GM15510 (cell line): ENCODE results near the gene TRPV4.

Source experiments
- POLR2A ChIP-seq: IDR thresholded peaks from 3 replicates; pipeline ENCODE4 v1.6.1; 2011; ENCODE audit warnings: borderline replicate concordance; ENCODE audit not compliant: insufficient read length; ENCODE audit errors: extremely low read depth

The TRPV4 gene

DNA sequence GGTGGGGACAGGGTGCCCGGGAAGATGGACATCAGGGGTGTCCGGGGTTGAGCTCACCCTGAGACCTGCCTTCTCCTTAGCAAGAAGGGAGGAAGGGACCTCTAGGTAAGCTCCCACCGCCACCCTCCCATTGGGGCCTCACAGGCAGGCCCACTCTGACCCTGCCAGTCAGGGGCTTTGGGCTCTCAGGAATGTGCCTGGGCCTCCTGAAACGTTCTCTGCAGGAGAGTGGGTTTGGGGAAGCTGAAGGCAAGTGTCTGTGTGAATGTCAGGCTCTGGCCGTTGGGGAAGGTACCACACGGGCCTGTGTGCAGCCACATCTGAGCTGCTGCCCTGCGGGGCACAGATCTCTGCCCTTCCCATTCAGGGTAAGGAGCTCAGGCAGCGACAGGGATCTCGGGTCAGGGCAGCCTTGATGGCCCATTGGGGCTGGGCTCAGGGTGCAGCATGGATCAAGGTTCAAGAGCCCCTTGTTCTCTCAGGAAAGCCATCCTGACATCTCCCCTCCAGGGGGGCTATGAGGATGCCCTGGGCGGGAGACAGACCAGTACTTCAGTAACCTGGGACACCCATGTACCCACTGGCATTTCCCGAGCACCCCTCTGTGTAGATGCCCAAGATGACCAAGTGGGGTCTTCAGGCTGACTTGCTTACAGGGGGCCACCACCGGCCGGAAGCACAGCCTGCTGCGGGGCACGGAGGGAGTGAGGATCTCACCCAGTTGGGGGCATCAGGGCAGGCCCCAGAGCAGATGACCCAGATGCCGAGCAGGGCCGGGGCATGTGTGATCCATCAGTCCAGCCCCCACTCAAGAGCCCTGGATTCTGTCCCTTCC, 89.9 kb downstream of the TRPV4 start:
- no peak for TF ChIP-seq POLR2A

DNA sequence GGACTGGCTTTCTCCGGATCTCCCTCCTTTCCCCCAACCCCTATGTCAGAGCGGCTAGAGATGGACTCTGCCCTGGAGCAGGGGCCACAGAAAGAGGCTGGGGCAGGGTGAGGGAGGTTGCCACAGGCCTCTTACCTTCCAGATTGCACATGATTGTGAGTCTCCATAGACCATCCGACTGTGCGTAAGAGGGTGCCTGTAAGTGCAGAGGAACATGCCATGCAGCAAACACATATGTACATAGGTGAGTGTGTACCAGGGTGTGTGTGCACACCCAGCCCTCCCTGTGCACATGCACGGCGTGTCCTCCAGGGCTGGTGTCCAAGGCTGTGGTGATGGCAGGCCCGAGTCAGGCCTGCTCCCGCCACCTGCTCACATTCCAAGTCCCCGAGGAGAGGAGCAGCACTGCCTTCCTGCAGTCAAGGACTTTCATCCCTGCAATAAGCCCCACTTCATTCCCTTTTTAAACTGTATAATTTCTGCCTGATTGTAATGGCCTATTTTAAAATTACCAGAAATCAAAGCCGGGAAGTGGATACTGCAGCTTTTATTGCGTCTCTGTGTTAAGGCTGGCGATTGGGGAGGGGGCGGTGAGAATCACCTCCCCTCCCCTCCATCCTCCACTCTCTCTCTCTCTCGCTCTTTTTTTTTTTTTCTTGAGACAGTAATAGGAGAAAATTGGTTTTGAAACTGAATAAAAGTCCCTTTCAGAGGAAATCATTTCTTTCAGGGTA, 91.1 kb downstream of the TRPV4 start:
- no peak for TF ChIP-seq POLR2A

DNA sequence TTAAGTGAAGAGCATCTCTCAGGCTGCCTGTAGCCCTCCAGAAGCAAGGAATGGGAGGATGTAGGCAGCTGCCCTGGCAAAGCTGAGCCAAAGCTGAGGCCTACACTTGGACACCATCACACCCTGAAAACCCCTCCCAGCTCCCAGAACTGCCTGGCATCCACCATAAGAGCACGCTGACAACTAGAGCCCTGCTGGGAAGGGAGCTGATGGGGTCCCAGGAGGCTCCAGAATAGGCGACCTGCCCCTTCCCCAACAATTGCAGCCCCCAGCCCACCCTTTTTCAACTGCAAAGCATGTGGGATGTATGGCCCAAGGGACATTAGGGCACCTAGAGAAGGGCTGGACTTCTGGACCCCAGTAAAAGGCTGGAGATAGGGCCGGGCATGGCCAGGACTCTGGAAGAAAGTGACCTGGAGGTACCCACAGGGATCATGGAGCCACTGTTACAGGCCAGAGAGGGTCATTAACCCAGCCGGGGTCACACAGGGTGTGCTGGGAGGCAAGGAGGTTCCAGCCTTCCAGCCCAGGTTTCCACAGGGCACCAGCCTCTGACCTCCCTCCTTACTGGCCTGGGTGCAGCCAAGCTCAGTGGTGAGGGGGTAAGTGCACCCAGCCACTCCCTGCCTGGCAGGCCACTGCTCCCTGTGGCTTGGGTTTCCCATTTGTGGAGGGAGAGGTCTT, 91.8 kb downstream of the TRPV4 start:
- no peak for TF ChIP-seq POLR2A

- no peak for TF ChIP-seq POLR2A
Measured at GRCh38 chr12:109740694-109741245, 92.4 kb downstream of the TRPV4 start.

DNA sequence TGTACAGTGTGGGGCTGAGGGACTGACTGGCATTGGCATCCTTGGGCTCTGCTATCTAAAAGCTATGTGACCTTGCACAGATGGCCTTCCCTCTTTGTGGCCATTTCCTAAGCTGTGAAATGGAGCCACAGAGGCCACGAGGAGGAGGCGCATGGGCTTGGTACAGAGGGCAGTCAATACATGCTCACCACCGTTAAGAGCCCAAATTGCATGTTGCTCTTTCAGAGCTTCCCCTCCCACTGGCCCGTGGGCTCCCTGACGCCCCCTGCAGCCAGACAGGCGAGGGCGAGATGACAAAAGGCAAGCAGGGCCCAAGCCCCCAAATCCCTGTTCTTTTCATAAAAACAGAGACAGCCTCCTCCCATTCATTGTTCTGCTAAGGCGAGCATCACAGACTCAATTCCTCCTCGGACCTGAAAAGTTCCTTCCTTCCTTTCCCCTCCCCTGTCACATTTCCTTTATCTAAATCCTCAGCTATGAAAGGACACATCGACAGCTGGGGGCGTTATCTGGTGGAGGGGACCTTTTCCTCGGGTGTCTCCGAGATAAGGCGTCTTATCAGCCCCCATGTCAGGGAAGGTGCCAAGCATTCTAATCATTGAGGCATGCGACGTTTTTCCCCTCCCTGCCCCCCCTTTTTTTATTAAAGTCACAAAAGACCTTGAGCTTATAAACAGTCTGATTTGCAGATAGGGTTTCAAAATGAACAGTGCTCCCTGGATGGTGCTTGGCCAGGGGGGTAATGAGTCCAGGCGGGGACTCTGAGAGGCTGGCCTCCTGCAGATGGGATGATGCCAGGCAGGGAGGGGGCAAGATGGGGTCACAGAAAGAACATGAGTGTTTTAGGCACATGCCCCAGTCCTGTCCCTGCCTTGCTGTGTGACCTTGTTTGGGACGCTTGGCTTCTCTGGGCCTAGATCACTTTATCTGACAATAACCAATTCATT, 93.2 kb downstream of the TRPV4 start:
- TF ChIP-seq POLR2A: no peak

DNA sequence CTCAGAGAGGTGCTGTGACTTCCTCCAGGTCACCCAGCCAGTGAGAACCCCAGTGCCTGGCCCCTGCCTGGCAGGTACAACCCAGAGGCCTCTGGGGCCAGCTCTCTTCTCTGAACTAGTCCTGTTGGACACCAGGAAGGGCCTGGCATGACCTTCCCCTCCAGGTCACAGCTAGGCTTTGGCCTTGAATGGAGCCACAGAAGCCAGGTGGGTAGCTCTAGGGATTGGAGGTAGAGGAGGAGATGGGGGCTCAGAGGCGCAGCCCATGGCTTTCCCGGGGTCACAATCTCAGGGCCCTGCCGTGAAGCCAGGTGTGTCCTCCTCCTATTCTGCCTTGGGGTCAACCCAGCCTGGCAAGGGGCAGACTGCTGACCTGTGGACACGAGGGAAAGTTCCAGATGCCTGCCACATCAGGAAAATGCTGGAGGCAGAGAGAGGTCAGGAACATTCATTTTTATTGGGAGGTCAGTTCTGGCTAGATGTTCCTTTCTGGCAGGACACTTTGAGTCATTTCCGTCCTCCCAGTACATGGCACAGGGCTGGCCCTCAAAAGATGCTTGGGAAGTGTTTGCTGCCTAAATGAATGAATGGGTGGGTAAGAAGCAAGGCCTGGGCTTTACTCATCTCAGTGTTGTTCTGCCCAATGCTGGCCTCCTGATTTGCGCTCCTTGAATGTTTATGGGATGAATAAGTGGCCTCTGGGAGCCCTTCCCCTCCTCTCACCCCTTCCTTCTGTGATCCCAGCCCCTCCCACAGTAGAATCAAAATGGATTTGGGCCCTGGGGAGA, 94.1 kb downstream of the TRPV4 start:
- TF ChIP-seq POLR2A: no peak

GRCh38 chr12:109738209-109738608, 95.0 kb downstream of the TRPV4 start:
- TF ChIP-seq POLR2A: no peak

DNA sequence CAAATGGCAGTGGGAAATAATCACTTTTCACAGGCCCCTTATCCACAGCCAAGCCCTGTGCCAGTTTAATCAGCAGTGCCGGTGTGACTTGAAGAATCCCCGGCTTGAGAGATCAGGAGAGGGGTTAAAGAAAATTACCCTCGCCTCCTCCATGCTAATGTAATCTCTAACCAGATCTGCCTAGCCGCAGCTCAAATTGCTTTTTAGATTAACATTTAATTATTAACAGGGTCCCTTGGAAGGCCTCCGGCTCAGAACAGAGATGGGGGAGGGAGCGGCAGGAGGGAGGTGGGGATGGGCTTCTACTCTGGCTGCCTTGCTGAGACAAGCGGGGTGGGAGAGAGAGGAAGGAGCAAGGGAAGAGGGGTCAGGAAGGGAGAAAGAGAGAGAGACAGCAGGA, 95.6 kb downstream of the TRPV4 start:
- TF ChIP-seq POLR2A: no peak

DNA sequence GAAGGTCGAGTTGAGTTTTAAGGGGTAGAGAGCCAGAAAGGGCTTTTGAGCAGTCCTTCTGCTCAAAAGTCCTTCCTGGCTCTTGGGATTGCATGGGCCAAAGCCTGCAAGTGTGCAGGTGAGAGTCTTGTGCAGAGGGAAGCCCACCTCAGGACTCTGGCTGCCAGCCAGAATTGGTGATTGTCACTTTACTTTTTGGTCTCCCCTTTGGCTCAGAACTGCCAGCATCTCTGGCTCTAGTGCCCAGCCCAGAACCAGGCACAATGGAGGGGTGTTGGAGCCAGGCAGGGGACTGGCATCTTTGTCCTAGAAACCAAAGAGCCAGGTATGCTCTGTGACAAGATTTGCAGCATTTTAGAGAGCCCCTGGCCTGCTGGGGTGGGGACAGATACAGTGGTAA, 96.1 kb downstream of the TRPV4 start:
- TF ChIP-seq POLR2A: no peak

DNA sequence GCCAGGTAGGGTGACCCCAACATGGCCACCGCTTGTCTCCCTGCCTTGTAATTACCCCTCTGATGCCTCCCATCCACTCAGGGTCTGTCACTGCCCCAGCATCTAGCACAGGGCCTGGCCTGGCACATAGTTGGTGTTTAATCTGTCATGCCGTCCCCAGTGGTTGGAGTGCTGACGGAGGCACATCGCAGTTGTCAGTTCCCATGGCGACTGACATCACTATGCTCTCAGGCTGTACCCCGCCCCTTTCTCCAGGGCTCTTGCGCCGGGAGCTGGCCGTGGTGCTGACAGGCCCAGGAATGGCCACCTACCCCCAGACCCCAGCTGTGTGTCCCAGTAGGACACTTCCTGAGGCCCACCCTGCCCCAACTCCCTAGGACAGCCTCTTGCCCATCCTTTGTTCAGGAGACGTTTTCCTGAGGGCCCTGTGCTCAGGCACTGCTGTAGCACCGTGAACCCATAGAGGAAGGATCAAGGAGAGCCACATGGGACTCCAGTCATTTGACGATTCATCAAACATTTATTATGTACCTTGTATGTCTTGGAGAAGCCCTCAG, 96.6 kb downstream of the TRPV4 start:
- no peak for TF ChIP-seq POLR2A

DNA sequence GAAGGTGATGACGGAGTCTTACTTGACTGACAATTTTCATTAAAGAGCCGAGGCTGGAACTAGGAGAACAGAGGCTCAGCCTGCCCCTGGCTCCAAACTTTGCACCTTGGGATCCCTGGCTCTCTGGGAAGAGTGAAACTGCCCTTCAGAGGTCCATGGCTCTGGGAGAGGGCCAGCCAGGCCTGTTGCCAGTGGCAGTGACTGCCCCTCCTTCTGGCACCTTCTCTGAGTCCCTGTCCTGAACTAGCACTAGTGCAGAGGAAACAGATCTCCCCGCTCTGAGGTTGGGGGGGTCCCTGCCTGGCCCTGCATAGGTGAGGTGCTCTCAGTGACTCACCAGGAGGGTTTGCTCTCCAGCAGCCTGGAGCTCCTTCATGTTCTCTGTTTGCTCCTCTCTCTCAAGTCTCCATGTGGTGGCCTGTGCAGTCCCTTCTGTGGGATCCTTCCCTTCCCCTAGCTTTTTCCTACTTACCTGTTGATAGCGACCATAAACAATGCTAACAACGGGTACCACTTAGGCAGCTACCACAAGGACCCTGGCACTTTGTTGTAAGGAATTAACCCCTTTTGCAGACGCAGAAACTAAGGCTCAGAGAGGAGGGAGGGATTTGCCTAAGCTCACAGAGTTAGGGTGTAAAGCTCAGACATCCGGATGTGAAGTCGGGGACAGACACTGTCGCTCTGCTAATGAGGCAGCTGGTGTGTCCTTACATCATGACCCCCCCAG, 97.2 kb downstream of the TRPV4 start:
- no peak for TF ChIP-seq POLR2A

DNA sequence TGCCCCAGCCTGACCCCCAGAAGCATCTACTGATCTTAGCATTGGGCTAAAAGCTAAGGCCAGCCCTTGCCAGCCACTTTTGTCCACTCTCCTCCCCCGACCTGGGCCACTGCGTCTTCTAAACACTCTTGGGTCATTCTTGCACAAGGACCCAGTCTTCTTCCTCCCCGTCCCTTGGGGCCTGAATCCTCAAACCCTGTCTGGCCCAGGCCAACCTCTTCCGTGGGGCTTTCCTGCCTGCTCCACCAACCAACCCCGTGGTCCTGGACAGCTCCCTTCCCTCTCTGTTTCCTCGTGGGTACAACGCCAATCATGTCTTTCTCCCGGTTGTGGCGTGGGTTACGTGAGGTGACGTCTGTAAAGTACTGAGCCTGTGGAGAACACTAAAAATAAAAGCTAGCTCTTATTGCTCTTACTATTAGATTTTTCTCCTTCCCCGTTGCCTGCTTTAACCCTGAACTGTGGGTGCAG, 98.1 kb downstream of the TRPV4 start:
- no peak for TF ChIP-seq POLR2A

GRCh38 chr12:109734219-109735000, 98.8 kb downstream of the TRPV4 start:
- no peak for TF ChIP-seq POLR2A
